Vagina (tissue), 2 donors: ENCODE results near the gene MTMR12.

ENCODE experiments used
- CTCF ChIP-seq, 3 experiments: fragments of 450-650 bp in 2 of 3; fragments of 200-600 bp in 1 of 3; sonication (generic) in 1 of 3; IDR thresholded peaks; one replicate each; pipeline ENCODE4 v1.5.1; 2017 to 2019; ENCODE audit warnings: antibody characterized with exemption in 3 of 3, mild to moderate bottlenecking in 2 of 3, moderate library complexity in 2 of 3
- POLR2A ChIP-seq, 2 donors: fragments of 450-650 bp; IDR thresholded peaks; one replicate each; pipeline ENCODE4 v1.6.1; 2017; ENCODE audit warnings: antibody characterized with exemption in 2 of 2, mild to moderate bottlenecking in 2 of 2, moderate library complexity in 2 of 2

- no peak for TF ChIP-seq POLR2A (IDR thresholded peaks at IDR 0.05)
- TF ChIP-seq CTCF (IDR thresholded peaks at IDR 0.05), result no peak
These were observed 19.6 kb upstream of the MTMR12 start for GRCh38 chr5:32332361-32332760.
